HCT116 (cell line): ENCODE measurements around the gene TENM4.

ENCODE experiments used
- EZH2 ChIP-seq: fragments of 200-600 bp; sonication (generic); IDR thresholded peaks from 2 replicates; pipeline ENCODE4 v1.6.1; 2017; ENCODE audit warnings: antibody characterized with exemption, mixed run types
- EZH2phosphoT487 ChIP-seq: fragments of 200-600 bp; IDR thresholded peaks from 2 replicates; pipeline ENCODE4 v1.6.1; 2018; ENCODE audit warnings: antibody characterized with exemption, borderline replicate concordance
- JUND ChIP-seq: IDR thresholded peaks from 2 replicates; pipeline ENCODE4 v1.6.1; 2012
- MAX ChIP-seq: IDR thresholded peaks from 2 replicates; pipeline ENCODE4 v1.6.1; 2012
- POLR2A ChIP-seq: IDR thresholded peaks from 2 replicates; pipeline ENCODE4 v1.7.0; 2011; ENCODE audit warnings: borderline replicate concordance; ENCODE audit not compliant: insufficient read depth, insufficient read length; ENCODE audit errors: extremely low read depth
- POLR2AphosphoS5 ChIP-seq: IDR thresholded peaks from 2 replicates; pipeline ENCODE4 v1.6.1; 2011; ENCODE audit warnings: mild to moderate bottlenecking, low read depth, low read length, moderate library complexity
- YY1 ChIP-seq: IDR thresholded peaks from 2 replicates; pipeline ENCODE4 v1.6.1; 2011; ENCODE audit warnings: low read length, low read depth, moderate library complexity, mild to moderate bottlenecking; ENCODE audit not compliant: insufficient replicate concordance; ENCODE audit errors: extremely low read depth
- ZNF274 ChIP-seq: fragments of 200-500 bp; sonication (Bioruptor generic); IDR thresholded peaks from 2 replicates; pipeline ENCODE4 v1.6.1; 2014; ENCODE audit warnings: mild to moderate bottlenecking, low read depth, low read length, inconsistent platforms
- TF ChIP-seq, protein P1 (sequence below), 3 experiments: fragments of 200-600 bp in 1 of 3; sonication (generic) in 1 of 3; IDR thresholded peaks in 2 of 3; conservative IDR thresholded peaks in 1 of 3; 2 replicates each; pipeline ENCODE4 v1.5.1; 2012 to 2017; ENCODE audit warnings: low read depth in 2 of 3, low read length in 2 of 3, antibody characterized with exemption in 1 of 3, borderline replicate concordance in 1 of 3, control low read depth in 1 of 3, mild to moderate bottlenecking in 1 of 3, mixed read lengths in 1 of 3, mixed run types in 1 of 3, moderate library complexity in 1 of 3; ENCODE audit not compliant: insufficient read depth in 1 of 3
- TF ChIP-seq, protein P2 (sequence below): IDR thresholded peaks from 2 replicates; pipeline ENCODE4 v1.6.1; 2012

- no peak for TF ChIP-seq POLR2A
- TF ChIP-seq, protein P1, sequence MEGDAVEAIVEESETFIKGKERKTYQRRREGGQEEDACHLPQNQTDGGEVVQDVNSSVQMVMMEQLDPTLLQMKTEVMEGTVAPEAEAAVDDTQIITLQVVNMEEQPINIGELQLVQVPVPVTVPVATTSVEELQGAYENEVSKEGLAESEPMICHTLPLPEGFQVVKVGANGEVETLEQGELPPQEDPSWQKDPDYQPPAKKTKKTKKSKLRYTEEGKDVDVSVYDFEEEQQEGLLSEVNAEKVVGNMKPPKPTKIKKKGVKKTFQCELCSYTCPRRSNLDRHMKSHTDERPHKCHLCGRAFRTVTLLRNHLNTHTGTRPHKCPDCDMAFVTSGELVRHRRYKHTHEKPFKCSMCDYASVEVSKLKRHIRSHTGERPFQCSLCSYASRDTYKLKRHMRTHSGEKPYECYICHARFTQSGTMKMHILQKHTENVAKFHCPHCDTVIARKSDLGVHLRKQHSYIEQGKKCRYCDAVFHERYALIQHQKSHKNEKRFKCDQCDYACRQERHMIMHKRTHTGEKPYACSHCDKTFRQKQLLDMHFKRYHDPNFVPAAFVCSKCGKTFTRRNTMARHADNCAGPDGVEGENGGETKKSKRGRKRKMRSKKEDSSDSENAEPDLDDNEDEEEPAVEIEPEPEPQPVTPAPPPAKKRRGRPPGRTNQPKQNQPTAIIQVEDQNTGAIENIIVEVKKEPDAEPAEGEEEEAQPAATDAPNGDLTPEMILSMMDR (IDR thresholded peaks at IDR 0.05 in 2 of 3, conservative IDR thresholded peaks at IDR 0.05 in 1 of 3; ENCODE audit: borderline replicate concordance in 1 of 3, insufficient read depth in 1 of 3, low read depth in 2 of 3, low read length in 2 of 3): no peak
- TF ChIP-seq EZH2phosphoT487: no peak
- TF ChIP-seq ZNF274: no peak
- TF ChIP-seq, protein P2, sequence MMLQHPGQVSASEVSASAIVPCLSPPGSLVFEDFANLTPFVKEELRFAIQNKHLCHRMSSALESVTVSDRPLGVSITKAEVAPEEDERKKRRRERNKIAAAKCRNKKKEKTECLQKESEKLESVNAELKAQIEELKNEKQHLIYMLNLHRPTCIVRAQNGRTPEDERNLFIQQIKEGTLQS: no peak
- TF ChIP-seq MAX: no peak
- no peak for TF ChIP-seq YY1
- no peak for TF ChIP-seq EZH2
- no peak for TF ChIP-seq JUND
- TF ChIP-seq POLR2AphosphoS5: no peak
Observed at GRCh38 chr11:78930810-78931523, 509.9 kb downstream of the TENM4 start.
